IPS-20b (cell line): ENCODE data around the gene CIB4.

Experiments used
- H3K27ac ChIP-seq: one replicate; pipeline ENCODE4 v1.5.1; 2013; ENCODE audit warnings: low read length
- H3K27me3 ChIP-seq: 2 replicates; pipeline ENCODE4 v1.6.1; 2013; ENCODE audit warnings: mild to moderate bottlenecking, low read length, inconsistent platforms; ENCODE audit not compliant: insufficient read depth
- H3K36me3 ChIP-seq: 2 replicates; pipeline ENCODE4 v1.6.1; 2013; ENCODE audit warnings: low read depth, mild to moderate bottlenecking, inconsistent platforms, low read length, moderate library complexity; ENCODE audit not compliant: insufficient read depth
- H3K4me1 ChIP-seq: 2 replicates; pipeline ENCODE4 v1.6.1; 2013; ENCODE audit warnings: mild to moderate bottlenecking, control low read depth, inconsistent platforms, low read length, moderate library complexity; ENCODE audit not compliant: insufficient read depth
- H3K4me3 ChIP-seq: 2 replicates; pipeline ENCODE4 v1.5.1; 2013; ENCODE audit warnings: mild to moderate bottlenecking, low read length, inconsistent platforms
- H3K9ac ChIP-seq: 2 replicates; pipeline ENCODE4 v1.6.1; 2013; ENCODE audit warnings: low read depth, mild to moderate bottlenecking, inconsistent platforms, low read length, moderate library complexity
- H3K9me3 ChIP-seq: 2 replicates; pipeline ENCODE4 v1.6.1; 2013; ENCODE audit warnings: mild to moderate bottlenecking, low read depth, low read length, inconsistent platforms; ENCODE audit not compliant: insufficient read depth

CIB4 gene

GRCh38 chr2:26575836-26576564, 65.2 kb downstream of the CIB4 start:
- no peaks in the 10 kb centered on the region for H3K4me1 ChIP-seq
- H3K36me3 ChIP-seq = no peaks in the 10 kb centered on the region
- no peak overlapping the region for H3K27ac ChIP-seq
- H3K9ac ChIP-seq = no peak overlapping the region
- H3K4me3 ChIP-seq = no peak overlapping the region
- no peaks in the 10 kb centered on the region for H3K9me3 ChIP-seq
- peaks cover 27% of the 10 kb centered on the region for H3K27me3 ChIP-seq

GRCh38 chr2:26574900-26575560, 66.1 kb downstream of the CIB4 start:
- H3K4me1 ChIP-seq = no peaks in the 10 kb centered on the region
- H3K9ac ChIP-seq = no peak overlapping the region
- H3K9me3 ChIP-seq = no peaks in the 10 kb centered on the region
- H3K27me3 ChIP-seq = peaks cover 35% of the 10 kb centered on the region
- no peak overlapping the region for H3K27ac ChIP-seq
- H3K4me3 ChIP-seq = no peak overlapping the region
- H3K36me3 ChIP-seq = no peaks in the 10 kb centered on the region

GRCh38 chr2:26574066-26574899, 66.9 kb downstream of the CIB4 start:
- Histone ChIP-seq H3K4me3 (no peak overlapping the region), H3K27ac (no peak overlapping the region), H3K9ac (no peak overlapping the region), H3K36me3 (no peaks in the 10 kb centered on the region), H3K27me3 (peaks cover 42% of the 10 kb centered on the region), H3K4me1 (no peaks in the 10 kb centered on the region), H3K9me3 (no peaks in the 10 kb centered on the region)

GRCh38 chr2:26573241-26573925, 67.8 kb downstream of the CIB4 start:
- Histone ChIP-seq H3K9ac (no peak overlapping the region), H3K9me3 (no peaks in the 10 kb centered on the region), H3K4me1 (peaks cover 2% of the 10 kb centered on the region; the same call in 1 of the 2 replicates), H3K27me3 (peaks cover 44% of the 10 kb centered on the region), H3K36me3 (no peaks in the 10 kb centered on the region), H3K27ac (no peak overlapping the region), H3K4me3 (no peak overlapping the region)

- Histone ChIP-seq H3K27ac (no peak overlapping the region), H3K27me3 (peaks cover 39% of the 10 kb centered on the region)
Observed at GRCh38 chr2:26572591-26572990, 68.6 kb downstream of the CIB4 start.

GRCh38 chr2:26571316-26571715, 69.8 kb downstream of the CIB4 start:
- Histone ChIP-seq H3K4me1 (peaks cover 5% of the 10 kb centered on the region; the same call in 1 of the 2 replicates), H3K27ac (no peak overlapping the region), H3K27me3 (peaks cover 27% of the 10 kb centered on the region), H3K36me3 (no peaks in the 10 kb centered on the region), H3K9ac (no peak overlapping the region), H3K4me3 (no peak overlapping the region), H3K9me3 (no peaks in the 10 kb centered on the region)

More at GRCh38 chr2:26572591-26572990, 68.6 kb downstream of the CIB4 start:
- no peaks in the 10 kb centered on the region for H3K9me3 ChIP-seq
- H3K36me3 ChIP-seq = no peaks in the 10 kb centered on the region
- H3K9ac ChIP-seq = no peak overlapping the region
- peaks cover 5% of the 10 kb centered on the region; the same call in 1 of the 2 replicates for H3K4me1 ChIP-seq
- H3K4me3 ChIP-seq = no peak overlapping the region

- no peaks in the 10 kb centered on the region for H3K36me3 ChIP-seq
- peaks cover 29% of the 10 kb centered on the region for H3K27me3 ChIP-seq
Observed at GRCh38 chr2:26570083-26570430, 71.1 kb downstream of the CIB4 start.

GRCh38 chr2:26569216-26570082, 71.7 kb downstream of the CIB4 start:
- H3K27me3 ChIP-seq = peaks cover 33% of the 10 kb centered on the region

More at GRCh38 chr2:26570083-26570430, 71.1 kb downstream of the CIB4 start:
- H3K4me3 ChIP-seq = no peak overlapping the region
- no peak overlapping the region for H3K27ac ChIP-seq
- no peak overlapping the region for H3K9ac ChIP-seq
- peaks cover 5% of the 10 kb centered on the region; the same call in 1 of the 2 replicates for H3K4me1 ChIP-seq
- no peaks in the 10 kb centered on the region for H3K9me3 ChIP-seq

GRCh38 chr2:26568076-26568890, 72.9 kb downstream of the CIB4 start:
- 0 out of 2 replicates have a peak overlapping the region, but pooled peaks have one; percentile 8 for H3K4me3 ChIP-seq
- no peaks in the 10 kb centered on the region for H3K36me3 ChIP-seq
- H3K9ac ChIP-seq = peak overlapping the region; percentile 5; the same call in 1 of the 2 replicates
- H3K27me3 ChIP-seq = peaks cover 43% of the 10 kb centered on the region
- no peaks in the 10 kb centered on the region for H3K9me3 ChIP-seq
- no peak overlapping the region for H3K27ac ChIP-seq
- H3K4me1 ChIP-seq = peaks cover 5% of the 10 kb centered on the region; the same call in 1 of the 2 replicates

More at GRCh38 chr2:26569216-26570082, 71.7 kb downstream of the CIB4 start:
- Histone ChIP-seq H3K4me1 (peaks cover 5% of the 10 kb centered on the region; the same call in 1 of the 2 replicates), H3K9ac (no peak overlapping the region), H3K27ac (no peak overlapping the region), H3K4me3 (no peak overlapping the region), H3K36me3 (no peaks in the 10 kb centered on the region), H3K9me3 (no peaks in the 10 kb centered on the region)

- no peak overlapping the region for H3K9ac ChIP-seq
- H3K36me3 ChIP-seq = no peaks in the 10 kb centered on the region
- peaks cover 45% of the 10 kb centered on the region for H3K27me3 ChIP-seq
- peak overlapping the region; percentile 8; the same call in 1 of the 2 replicates for H3K4me3 ChIP-seq
- no peaks in the 10 kb centered on the region for H3K9me3 ChIP-seq
- H3K27ac ChIP-seq = no peak overlapping the region
- H3K4me1 ChIP-seq = peaks cover 5% of the 10 kb centered on the region; the same call in 1 of the 2 replicates
Observed at GRCh38 chr2:26567534-26567933, 73.6 kb downstream of the CIB4 start.
